OCI-LY7 (cell line): Measurements from ENCODE around the gene C8G.

Experiments
- EZH2phosphoT487 ChIP-seq: fragments of 200-600 bp; sonication (generic); IDR thresholded peaks from 2 replicates; pipeline ENCODE4 v1.6.1; 2018; ENCODE audit warnings: low read depth, borderline replicate concordance, mild to moderate bottlenecking, mixed run types, antibody characterized with exemption, low read length, moderate library complexity, mixed read lengths
- TF ChIP-seq, protein P1 (sequence below): fragments of 200-600 bp; sonication (generic); conservative IDR thresholded peaks from 2 replicates; pipeline ENCODE4 v1.5.1; 2014; ENCODE audit warnings: mild to moderate bottlenecking, antibody characterized with exemption, low read length, moderate library complexity, mixed read lengths

DNA sequence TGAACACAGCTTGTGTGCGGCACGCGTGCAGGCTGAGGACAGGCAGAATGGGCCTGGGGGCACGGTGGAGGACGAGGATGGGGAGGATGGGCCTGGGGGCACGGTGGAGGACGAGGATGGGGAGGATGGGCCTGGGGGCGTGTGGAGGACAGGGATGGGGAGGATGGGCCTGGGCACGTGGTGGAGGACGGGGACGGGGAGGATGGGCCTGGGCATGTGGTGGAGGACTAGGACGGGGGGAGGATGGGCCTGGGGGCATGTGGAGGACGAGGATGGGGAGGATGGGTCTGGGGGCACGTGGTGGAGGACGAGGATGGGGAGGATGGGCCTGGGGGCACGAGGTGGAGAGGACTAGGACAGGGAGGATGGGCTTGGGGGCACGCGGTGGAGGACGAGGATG is 22.5 kb upstream of the C8G start:
- TF ChIP-seq, protein P1, sequence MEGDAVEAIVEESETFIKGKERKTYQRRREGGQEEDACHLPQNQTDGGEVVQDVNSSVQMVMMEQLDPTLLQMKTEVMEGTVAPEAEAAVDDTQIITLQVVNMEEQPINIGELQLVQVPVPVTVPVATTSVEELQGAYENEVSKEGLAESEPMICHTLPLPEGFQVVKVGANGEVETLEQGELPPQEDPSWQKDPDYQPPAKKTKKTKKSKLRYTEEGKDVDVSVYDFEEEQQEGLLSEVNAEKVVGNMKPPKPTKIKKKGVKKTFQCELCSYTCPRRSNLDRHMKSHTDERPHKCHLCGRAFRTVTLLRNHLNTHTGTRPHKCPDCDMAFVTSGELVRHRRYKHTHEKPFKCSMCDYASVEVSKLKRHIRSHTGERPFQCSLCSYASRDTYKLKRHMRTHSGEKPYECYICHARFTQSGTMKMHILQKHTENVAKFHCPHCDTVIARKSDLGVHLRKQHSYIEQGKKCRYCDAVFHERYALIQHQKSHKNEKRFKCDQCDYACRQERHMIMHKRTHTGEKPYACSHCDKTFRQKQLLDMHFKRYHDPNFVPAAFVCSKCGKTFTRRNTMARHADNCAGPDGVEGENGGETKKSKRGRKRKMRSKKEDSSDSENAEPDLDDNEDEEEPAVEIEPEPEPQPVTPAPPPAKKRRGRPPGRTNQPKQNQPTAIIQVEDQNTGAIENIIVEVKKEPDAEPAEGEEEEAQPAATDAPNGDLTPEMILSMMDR, result no peak
- TF ChIP-seq EZH2phosphoT487, result no peak
